ENCODE measurements around the gene SDR42E1.

DNA sequence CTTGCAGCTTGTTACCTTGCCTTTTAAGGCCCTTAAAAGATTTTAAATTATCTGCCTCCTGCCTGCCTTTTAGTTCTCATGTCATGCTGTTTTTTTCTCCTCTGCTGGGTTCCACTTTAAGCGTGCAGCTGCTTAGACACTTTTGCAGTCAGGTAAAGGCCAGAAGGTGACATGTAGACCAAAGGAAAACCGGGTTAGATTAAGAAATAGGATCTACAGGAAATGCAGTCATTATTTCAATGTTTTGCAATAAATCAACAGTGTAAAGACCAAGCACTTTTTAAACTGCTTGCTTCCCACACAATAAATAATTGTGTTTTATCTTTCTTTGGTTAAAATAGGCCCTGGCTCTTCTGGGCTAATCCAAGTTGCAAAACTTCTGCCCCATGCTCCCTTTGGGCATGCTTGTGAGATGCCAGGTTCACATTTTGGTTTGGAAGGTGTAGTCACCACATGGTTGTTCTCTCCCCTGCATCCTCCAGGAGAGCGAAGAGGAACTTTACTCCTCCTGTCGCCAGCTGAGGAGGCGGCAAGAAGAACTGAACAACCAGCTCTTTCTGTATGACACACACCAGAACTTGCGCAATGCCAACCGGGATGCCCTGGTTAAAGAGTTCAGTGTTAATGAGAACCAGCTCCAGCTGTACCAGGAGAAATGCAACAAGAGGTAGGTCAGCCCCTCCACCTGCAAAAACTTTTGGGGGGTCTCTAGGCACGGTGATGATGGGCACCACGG, 54.9 kb downstream of the SDR42E1 start:
- no peak for TF ChIP-seq CTCF (conservative IDR thresholded peaks at IDR 0.05; ENCODE audit: low read length)
- no peak for TF ChIP-seq EZH2phosphoT487 (IDR thresholded peaks at IDR 0.05; ENCODE audit: borderline replicate concordance, low read depth, low read length)

Measured in OCI-LY7 (cell line).